Lung (tissue), 12 donors: ENCODE results near the gene PATJ. TPM values are rescaled to one million over a fixed set of nuclear protein-coding genes. Genes with fewer than 3 reads are reported as not detected.

Experiments
- ATAC-seq: fragments of 200-7000 bp; cut with Tn5 transposase; one replicate; pipeline ENCODE4 v1.9.1; 2020; ENCODE audit warnings: moderate number of reproducible peaks; ENCODE audit not compliant: insufficient read depth, low FRiP score
- DNase-seq, 3 donors: peaks; one replicate each; pipeline ENCODE4 v3.0.0-alpha.2; 2013 to 2017
- H3K27ac ChIP-seq, 2 donors: one replicate each; pipeline ENCODE4 v1.5.1; 2013; ENCODE audit warnings: mild to moderate bottlenecking in 2 of 2, moderate library complexity in 2 of 2, control low read depth in 1 of 2, inconsistent platforms in 1 of 2, low read depth in 1 of 2, low read length in 1 of 2
- H3K27me3 ChIP-seq, 3 donors: one replicate each; pipeline ENCODE4 v1.5.1; 2013; ENCODE audit warnings: low read length in 2 of 3; ENCODE audit not compliant: control insufficient read depth in 3 of 3, insufficient read depth in 3 of 3
- H3K36me3 ChIP-seq, 4 donors: one replicate each; pipeline ENCODE4 v1.5.1; 2013; ENCODE audit warnings: low read length in 4 of 4, mild to moderate bottlenecking in 1 of 4, moderate library complexity in 1 of 4; ENCODE audit not compliant: control insufficient read depth in 4 of 4, insufficient read depth in 4 of 4
- H3K4me1 ChIP-seq, 5 donors: one replicate each; pipeline ENCODE4 v1.5.1; 2013; ENCODE audit warnings: low read length in 5 of 5, mild to moderate bottlenecking in 2 of 5, moderate library complexity in 1 of 5; ENCODE audit not compliant: control insufficient read depth in 5 of 5, insufficient read depth in 5 of 5
- H3K4me3 ChIP-seq: one replicate; pipeline ENCODE4 v1.5.1; 2013; ENCODE audit warnings: mild to moderate bottlenecking, control low read depth, moderate library complexity
- H3K9ac ChIP-seq, 2 donors: one replicate each; pipeline ENCODE4 v1.5.1; 2013; ENCODE audit warnings: low read length in 2 of 2, control low read depth in 1 of 2; ENCODE audit not compliant: insufficient read depth in 1 of 2
- H3K9me3 ChIP-seq, 4 donors: one replicate each; pipeline ENCODE4 v1.5.1; 2013; ENCODE audit warnings: low read length in 3 of 4, mild to moderate bottlenecking in 1 of 4, moderate library complexity in 1 of 4; ENCODE audit not compliant: control insufficient read depth in 4 of 4, insufficient read depth in 3 of 4
- WGBS, 2 donors: extraction: QIAGEN DNeasy Blood & Tissue Kit; methylation state at CpG; one replicate each; pipeline ENCODE4 v1.1.7; 2013; 5-methylcytosine and 5-hydroxymethylcytosine counted together
- polyA plus RNA-seq, 2 donors: library from polyadenylated mRNA; stranded (reverse); fragments of 200-250 nt; gene quantifications; one replicate each; pipeline ENCODE4 v1.2.1, GENCODE V29; 2013
- total RNA-seq, 2 donors: library from RNA; depleted of rRNA in 1 of 2; stranded (reverse); fragments of >200 nt in 1 of 2; gene quantifications; one replicate each; pipeline ENCODE4 v1.2.1, GENCODE V29; 2014 to 2021
- TF ChIP-seq, protein P1 (sequence below): IDR thresholded peaks from 2 replicates; pipeline ENCODE4 v1.5.1; 2012; ENCODE audit warnings: mild to moderate bottlenecking; ENCODE audit errors: control extremely low read depth, extremely low read depth
- donor health status: control.
- donor health status: control.
- donor health status: Bipolar disorder and iron deficiency.
- donor health status: healthy.
- donor health status: DM: yes; HTN: yes; CAD: no.

The PATJ gene
- total and polyA plus RNA-seq, 4 donors: 5.3 to 115 (median 26.8) TPM

DNA sequence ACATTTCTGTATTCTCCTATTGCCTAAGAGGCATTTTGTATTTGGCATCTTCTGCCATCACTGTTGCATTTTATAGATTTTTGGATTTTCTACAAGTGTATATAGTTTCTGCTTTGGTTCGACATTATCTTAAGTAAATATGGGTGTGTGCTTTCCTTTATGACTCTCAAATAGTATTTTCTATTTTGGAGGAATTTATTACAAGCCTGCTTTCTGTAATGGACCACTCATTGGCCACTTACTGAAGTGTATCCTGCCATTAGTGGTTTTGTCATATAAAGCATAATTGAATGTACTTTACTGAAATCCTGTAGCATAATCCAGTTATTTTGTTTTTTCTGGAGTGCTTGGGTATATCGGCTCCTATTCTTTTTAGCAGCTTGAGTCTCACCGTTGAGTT lies 184.3 kb downstream of the PATJ start:
- WGBS, 2 donors: 78 to 88% methylated on average over 3 of the region's 3 CpGs
- Histone ChIP-seq H3K4me1 (no peaks in the 10 kb centered on the region), H3K27ac (no peak overlapping the region), H3K27me3 (no peaks in the 10 kb centered on the region), H3K36me3 (peaks cover 0 to 2% (median 0%) of the 10 kb centered on the region in 4 donors), H3K9me3 (no peaks in the 10 kb centered on the region), H3K9ac (no peak overlapping the region), H3K4me3 (no peak overlapping the region)
- TF ChIP-seq, protein P1, sequence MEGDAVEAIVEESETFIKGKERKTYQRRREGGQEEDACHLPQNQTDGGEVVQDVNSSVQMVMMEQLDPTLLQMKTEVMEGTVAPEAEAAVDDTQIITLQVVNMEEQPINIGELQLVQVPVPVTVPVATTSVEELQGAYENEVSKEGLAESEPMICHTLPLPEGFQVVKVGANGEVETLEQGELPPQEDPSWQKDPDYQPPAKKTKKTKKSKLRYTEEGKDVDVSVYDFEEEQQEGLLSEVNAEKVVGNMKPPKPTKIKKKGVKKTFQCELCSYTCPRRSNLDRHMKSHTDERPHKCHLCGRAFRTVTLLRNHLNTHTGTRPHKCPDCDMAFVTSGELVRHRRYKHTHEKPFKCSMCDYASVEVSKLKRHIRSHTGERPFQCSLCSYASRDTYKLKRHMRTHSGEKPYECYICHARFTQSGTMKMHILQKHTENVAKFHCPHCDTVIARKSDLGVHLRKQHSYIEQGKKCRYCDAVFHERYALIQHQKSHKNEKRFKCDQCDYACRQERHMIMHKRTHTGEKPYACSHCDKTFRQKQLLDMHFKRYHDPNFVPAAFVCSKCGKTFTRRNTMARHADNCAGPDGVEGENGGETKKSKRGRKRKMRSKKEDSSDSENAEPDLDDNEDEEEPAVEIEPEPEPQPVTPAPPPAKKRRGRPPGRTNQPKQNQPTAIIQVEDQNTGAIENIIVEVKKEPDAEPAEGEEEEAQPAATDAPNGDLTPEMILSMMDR: no peak
- no peak for DNase-seq
- no peak for ATAC-seq

DNA sequence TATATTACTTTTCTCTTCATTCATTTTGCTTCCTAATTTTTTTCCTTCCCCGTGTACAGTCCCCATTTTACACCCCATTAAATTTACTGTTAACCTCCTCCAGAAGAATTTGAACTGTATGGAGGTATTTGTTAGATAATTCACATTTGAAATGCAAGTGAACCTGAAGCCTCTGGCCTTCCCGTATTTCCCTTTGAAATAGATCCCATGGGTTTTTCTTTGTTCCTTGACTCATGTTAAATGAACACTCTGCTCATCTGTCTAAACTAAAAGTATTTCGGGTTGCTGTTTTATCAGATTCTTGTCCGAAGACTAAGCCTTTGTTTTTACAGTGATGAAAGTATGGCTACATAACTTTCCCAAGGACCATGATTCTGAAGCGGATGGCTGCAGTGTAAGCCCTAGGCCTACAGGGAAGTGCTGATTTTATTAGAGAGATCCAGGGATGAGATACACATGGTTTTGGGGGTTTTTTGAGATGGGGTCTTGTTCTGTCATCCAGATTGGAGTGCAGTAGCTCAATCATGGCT lies 187.9 kb downstream of the PATJ start:
- Histone ChIP-seq H3K9ac (no peak overlapping the region), H3K9me3 (no peaks in the 10 kb centered on the region), H3K4me1 (no peaks in the 10 kb centered on the region), H3K36me3 (peaks cover 0 to 2% (median under 1%) of the 10 kb centered on the region in 4 donors), H3K27me3 (no peaks in the 10 kb centered on the region), H3K4me3 (no peak overlapping the region), H3K27ac (no peak overlapping the region)
- 93 to 95% methylated on average over 5 of the region's 5 CpGs for WGBS, 2 donors
- TF ChIP-seq, protein P1: no peak
- ATAC-seq (no peak), DNase-seq (no peak)

DNA sequence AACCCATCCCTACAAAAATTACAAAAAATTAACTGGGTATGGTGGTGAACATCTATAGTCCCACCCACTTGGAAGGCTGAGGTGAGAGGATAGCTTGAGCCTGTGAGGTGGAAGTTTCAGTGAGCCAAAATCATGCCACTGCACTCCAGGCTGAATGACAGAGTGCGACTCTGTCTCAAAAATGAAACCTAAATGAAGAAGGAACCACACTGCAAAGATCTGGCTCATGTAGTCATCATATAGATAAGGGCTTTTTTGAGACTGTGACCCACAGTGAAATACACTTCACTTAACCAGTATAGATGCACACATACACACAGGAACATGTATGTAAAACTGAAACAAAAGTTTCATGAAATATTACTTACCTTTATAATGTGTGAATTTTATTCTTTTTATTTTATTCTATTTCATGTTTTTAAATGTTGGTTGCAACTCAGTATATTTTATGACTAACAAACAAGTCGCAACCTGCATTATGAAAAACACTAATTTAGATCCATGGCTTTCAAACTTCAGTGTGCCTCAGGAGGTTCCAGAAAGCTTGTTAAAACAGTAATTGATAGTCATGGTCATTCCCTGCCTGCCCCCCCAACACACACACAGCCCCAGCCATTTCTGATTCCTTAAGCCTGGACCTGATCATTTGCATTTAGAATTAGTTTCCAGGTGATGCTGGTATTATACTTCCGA lies 189.5 kb downstream of the PATJ start:
- Histone ChIP-seq H3K9me3 (no peaks in the 10 kb centered on the region), H3K36me3 (peaks cover 0 to 2% (median under 1%) of the 10 kb centered on the region in 4 donors), H3K27ac (no peak overlapping the region), H3K4me3 (no peak overlapping the region), H3K9ac (no peak overlapping the region), H3K4me1 (no peaks in the 10 kb centered on the region), H3K27me3 (no peaks in the 10 kb centered on the region)
- no peak for DNase-seq
- TF ChIP-seq, protein P1: no peak
- WGBS, 2 donors: 95 to 96% methylated on average over 3 of the region's 3 CpGs
- ATAC-seq: no peak

DNA sequence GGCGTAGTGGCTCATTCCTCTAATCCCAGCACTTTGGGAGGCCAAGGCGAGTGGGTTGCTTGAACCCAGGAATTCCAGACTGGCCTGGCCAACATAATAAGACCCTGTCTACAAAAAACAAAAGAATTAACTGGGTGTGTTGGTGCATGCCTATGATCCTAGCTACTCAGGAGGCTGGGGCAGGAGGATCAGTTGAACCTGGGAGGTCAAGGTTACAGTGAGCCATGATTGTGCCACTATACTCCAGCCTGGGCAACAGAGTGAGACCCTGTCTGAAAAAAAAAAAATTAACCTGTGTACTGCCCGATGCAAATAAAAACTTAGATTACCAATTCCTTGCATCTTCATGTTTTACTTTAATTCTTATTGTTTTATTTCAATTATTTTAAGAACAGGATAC lies 193.2 kb downstream of the PATJ start:
- no peak for DNase-seq
- no peak overlapping the region for H3K27ac ChIP-seq
- TF ChIP-seq, protein P1: no peak
- no peaks in the 10 kb centered on the region for H3K27me3 ChIP-seq
- no peaks in the 10 kb centered on the region for H3K9me3 ChIP-seq
- ATAC-seq: no peak
- 94 to 95% methylated on average over 3 of the region's 3 CpGs for WGBS, 2 donors
- H3K36me3 ChIP-seq: peaks cover 0 to 2% (median 0%) of the 10 kb centered on the region in 4 donors
- H3K4me3 ChIP-seq: no peak overlapping the region
- no peak overlapping the region for H3K9ac ChIP-seq
- H3K4me1 ChIP-seq: no peaks in the 10 kb centered on the region
